ENCODE results near the gene TXNL1.

TXNL1 gene

GRCh38 chr18:56570978-56571377 lies 67.4 kb downstream of the TXNL1 start:
- DNase-seq (ENCODE audit: low read depth) = no peak

DNA sequence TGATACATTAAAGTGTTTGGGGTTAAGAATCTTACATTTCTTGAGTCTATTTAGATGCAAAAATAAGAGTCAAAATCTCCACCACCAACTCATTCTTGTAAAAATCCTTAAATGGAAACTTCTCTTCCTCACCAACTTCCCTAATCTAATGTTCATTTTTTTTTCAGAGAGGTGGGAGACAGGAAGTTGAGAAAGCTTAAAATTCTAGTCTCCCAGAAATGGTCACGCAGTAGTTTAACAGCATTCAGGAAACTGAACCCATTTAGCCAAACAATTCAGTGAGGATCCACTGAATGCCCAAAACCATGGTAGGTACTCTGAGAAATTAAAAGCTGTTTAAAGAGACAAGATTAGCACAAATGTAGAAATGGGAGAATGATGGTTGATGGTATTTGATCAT lies 69.0 kb downstream of the TXNL1 start:
- DNase-seq (ENCODE audit: low read depth) = no peak

GRCh38 chr18:56568986-56569385 lies 69.4 kb downstream of the TXNL1 start:
- no peak for DNase-seq (ENCODE audit: low read depth)

- DNase-seq (ENCODE audit: low read depth) = peak; percentile 77
Observed at GRCh38 chr18:56565551-56566345, 72.6 kb downstream of the TXNL1 start.

- no peak for DNase-seq (ENCODE audit: low read depth)
Observed at GRCh38 chr18:56565046-56565445, 73.3 kb downstream of the TXNL1 start.

DNA sequence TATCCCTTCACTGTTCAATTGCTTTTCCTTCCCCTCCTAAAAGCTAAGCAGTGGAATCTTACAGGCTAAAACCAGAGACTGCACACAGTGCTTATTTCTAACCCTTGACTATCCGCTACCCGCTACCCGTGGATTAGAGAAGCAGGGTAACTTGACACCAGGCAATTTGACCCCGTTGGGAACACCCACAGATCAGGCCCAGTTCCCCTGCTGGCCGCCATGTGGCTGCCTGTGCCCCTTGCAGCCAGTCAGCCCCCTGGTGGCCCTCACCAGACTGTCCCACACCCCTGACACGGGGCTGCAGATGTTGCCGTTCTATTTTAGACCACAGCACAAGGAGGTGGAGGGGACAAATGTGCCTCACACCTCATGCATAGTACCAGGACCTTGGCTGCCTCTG lies 74.8 kb downstream of the TXNL1 start:
- DNase-seq (ENCODE audit: low read depth) = no peak

GRCh38 chr18:56562479-56562878 lies 75.9 kb downstream of the TXNL1 start:
- no peak for DNase-seq (ENCODE audit: low read depth)

DNA sequence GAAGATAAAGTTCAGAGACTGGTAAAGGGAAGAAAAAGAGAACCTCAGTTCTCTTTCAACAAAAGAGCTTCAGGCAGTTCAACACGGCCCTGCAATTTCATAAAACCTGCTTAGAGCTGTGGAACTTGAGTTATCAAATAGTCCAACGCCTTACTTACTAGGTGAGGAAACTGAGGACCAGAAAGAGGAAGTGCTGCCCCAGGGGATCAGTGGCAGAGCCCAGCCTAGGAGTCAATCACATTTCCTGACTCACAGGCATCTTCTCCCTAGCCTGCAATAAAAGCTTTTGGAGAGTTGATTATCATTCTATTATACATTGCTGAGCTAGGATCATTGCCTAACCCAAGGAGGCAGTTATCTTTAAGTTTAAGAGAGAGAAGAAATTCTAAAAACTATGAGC lies 77.4 kb downstream of the TXNL1 start:
- DNase-seq (ENCODE audit: low read depth) = no peak

GRCh38 chr18:56559044-56559443 lies 79.3 kb downstream of the TXNL1 start:
- DNase-seq (ENCODE audit: low read depth) = no peak

- no peak for DNase-seq (ENCODE audit: low read depth)
Observed at GRCh38 chr18:56556907-56557306, 81.5 kb downstream of the TXNL1 start.

GRCh38 chr18:56550121-56550520 lies 88.3 kb downstream of the TXNL1 start:
- peak; percentile 16 for DNase-seq (ENCODE audit: low read depth)
